Measurements from ENCODE around the gene FXYD5. TPM values are rescaled to one million over a fixed set of nuclear protein-coding genes. Genes with fewer than 3 reads are reported as not detected.
A peak's percentile ranks its signal among the peaks of the same experiment; 100 is the strongest.

The FXYD5 gene
- total and polyA plus RNA-seq, 9 of the 15 experiments (the other 6 are each of a cell fraction or from before 2014, with no cell fraction given), result 104 to 537 (median 174) TPM

DNA sequence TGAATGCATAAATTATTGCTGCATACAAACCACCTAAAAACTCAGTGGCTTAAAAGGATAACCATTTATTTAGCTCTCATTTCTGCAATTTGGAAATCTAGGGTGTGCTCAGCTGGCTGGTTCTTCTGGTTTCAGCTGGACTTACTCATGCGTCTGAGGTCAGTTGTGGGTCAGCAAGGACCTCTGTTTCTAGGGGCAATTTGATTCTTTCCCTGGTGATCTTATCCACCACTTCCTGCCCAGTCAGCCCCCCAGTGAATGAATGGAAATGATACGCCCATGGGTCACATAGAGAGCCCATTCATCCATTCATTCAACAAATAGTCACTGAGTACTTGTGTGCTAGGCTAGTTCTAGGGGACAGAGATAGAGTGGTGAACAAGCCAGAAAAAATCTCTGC, 9.9 kb downstream of the FXYD5 start (continued):
- TF ChIP-seq ZFX (CRISPR knock-in tag; IDR thresholded peaks at IDR 0.05), result no peak
- TF ChIP-seq CBX3 (IDR thresholded peaks at IDR 0.05; ENCODE audit: borderline replicate concordance in 1 of 2, low read length in 2 of 2), result no peak; a peak in 1 of 3 replicates
- peak; percentile 40; the same call in 1 of the 2 replicates for TF ChIP-seq ARID1B (IDR thresholded peaks at IDR 0.05)
- peak; percentile 15; the same call in 1 of the 2 replicates for TF ChIP-seq ZNF24 (IDR thresholded peaks at IDR 0.05)
- TF ChIP-seq, protein P1, sequence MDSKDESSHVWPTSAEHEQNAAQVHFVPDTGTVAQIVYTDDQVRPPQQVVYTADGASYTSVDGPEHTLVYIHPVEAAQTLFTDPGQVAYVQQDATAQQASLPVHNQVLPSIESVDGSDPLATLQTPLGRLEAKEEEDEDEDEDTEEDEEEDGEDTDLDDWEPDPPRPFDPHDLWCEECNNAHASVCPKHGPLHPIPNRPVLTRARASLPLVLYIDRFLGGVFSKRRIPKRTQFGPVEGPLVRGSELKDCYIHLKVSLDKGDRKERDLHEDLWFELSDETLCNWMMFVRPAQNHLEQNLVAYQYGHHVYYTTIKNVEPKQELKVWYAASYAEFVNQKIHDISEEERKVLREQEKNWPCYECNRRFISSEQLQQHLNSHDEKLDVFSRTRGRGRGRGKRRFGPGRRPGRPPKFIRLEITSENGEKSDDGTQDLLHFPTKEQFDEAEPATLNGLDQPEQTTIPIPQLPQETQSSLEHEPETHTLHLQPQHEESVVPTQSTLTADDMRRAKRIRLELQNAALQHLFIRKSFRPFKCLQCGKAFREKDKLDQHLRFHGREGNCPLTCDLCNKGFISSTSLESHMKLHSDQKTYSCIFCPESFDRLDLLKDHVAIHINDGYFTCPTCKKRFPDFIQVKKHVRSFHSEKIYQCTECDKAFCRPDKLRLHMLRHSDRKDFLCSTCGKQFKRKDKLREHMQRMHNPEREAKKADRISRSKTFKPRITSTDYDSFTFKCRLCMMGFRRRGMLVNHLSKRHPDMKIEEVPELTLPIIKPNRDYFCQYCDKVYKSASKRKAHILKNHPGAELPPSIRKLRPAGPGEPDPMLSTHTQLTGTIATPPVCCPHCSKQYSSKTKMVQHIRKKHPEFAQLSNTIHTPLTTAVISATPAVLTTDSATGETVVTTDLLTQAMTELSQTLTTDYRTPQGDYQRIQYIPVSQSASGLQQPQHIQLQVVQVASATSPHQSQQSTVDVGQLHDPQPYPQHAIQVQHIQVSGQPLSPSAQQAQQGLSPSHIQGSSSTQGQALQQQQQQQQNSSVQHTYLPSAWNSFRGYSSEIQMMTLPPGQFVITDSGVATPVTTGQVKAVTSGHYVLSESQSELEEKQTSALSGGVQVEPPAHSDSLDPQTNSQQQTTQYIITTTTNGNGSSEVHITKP (IDR thresholded peaks at IDR 0.05; ENCODE audit: partially characterized antibody), result no peak
- TF ChIP-seq, protein P2, sequence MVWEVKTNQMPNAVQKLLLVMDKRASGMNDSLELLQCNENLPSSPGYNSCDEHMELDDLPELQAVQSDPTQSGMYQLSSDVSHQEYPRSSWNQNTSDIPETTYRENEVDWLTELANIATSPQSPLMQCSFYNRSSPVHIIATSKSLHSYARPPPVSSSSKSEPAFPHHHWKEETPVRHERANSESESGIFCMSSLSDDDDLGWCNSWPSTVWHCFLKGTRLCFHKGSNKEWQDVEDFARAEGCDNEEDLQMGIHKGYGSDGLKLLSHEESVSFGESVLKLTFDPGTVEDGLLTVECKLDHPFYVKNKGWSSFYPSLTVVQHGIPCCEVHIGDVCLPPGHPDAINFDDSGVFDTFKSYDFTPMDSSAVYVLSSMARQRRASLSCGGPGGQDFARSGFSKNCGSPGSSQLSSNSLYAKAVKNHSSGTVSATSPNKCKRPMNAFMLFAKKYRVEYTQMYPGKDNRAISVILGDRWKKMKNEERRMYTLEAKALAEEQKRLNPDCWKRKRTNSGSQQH (CRISPR knock-in tag; IDR thresholded peaks at IDR 0.05), result 0 out of 2 replicates have a peak, but pooled peaks have one; percentile 16
- TF ChIP-seq ARHGAP35 (IDR thresholded peaks at IDR 0.05; ENCODE audit: partially characterized antibody), result no peak
- TF ChIP-seq, protein P3, sequence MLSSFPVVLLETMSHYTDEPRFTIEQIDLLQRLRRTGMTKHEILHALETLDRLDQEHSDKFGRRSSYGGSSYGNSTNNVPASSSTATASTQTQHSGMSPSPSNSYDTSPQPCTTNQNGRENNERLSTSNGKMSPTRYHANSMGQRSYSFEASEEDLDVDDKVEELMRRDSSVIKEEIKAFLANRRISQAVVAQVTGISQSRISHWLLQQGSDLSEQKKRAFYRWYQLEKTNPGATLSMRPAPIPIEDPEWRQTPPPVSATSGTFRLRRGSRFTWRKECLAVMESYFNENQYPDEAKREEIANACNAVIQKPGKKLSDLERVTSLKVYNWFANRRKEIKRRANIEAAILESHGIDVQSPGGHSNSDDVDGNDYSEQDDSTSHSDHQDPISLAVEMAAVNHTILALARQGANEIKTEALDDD (IDR thresholded peaks at IDR 0.05), result 0 out of 2 replicates have a peak, but pooled peaks have one; percentile 50
- no peak for TF ChIP-seq FOXK2 (conservative IDR thresholded peaks at IDR 0.05 in 1 of 2, IDR thresholded peaks at IDR 0.05 in 1 of 2; ENCODE audit: low read depth in 2 of 2)
- TF ChIP-seq, protein P4, sequence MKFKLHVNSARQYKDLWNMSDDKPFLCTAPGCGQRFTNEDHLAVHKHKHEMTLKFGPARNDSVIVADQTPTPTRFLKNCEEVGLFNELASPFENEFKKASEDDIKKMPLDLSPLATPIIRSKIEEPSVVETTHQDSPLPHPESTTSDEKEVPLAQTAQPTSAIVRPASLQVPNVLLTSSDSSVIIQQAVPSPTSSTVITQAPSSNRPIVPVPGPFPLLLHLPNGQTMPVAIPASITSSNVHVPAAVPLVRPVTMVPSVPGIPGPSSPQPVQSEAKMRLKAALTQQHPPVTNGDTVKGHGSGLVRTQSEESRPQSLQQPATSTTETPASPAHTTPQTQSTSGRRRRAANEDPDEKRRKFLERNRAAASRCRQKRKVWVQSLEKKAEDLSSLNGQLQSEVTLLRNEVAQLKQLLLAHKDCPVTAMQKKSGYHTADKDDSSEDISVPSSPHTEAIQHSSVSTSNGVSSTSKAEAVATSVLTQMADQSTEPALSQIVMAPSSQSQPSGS (CRISPR knock-in tag; IDR thresholded peaks at IDR 0.05), result no peak
- no peak for TF ChIP-seq SUPT5H (IDR thresholded peaks at IDR 0.05)
- no peak for TF ChIP-seq ZNF134 (CRISPR knock-in tag; conservative IDR thresholded peaks at IDR 0.05)
- peak; percentile 57 for TF ChIP-seq TAF9B (IDR thresholded peaks at IDR 0.05; ENCODE audit: partially characterized antibody)
- no peak for TF ChIP-seq L3MBTL2 (IDR thresholded peaks at IDR 0.05)
- TF ChIP-seq, protein P5, sequence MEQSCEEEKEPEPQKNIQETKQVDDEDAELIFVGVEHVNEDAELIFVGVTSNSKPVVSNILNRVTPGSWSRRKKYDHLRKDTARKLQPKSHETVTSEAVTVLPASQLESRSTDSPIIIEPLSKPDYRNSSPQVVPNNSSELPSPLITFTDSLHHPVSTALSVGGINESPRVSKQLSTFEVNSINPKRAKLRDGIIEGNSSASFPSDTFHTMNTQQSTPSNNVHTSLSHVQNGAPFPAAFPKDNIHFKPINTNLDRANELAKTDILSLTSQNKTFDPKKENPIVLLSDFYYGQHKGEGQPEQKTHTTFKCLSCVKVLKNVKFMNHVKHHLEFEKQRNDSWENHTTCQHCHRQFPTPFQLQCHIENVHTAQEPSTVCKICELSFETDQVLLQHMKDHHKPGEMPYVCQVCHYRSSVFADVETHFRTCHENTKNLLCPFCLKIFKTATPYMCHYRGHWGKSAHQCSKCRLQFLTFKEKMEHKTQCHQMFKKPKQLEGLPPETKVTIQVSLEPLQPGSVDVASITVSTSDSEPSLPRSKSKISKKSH (CRISPR knock-in tag; IDR thresholded peaks at IDR 0.05), result no peak
- TF ChIP-seq SMAD4 (CRISPR knock-in tag; conservative IDR thresholded peaks at IDR 0.05), result no peak
- no peak for TF ChIP-seq ZNF561 (CRISPR knock-in tag; conservative IDR thresholded peaks at IDR 0.05)
- no peak for TF ChIP-seq PML (IDR thresholded peaks at IDR 0.05; ENCODE audit: low read length)
- no peak for TF ChIP-seq ATF7 (IDR thresholded peaks at IDR 0.05)
- TF ChIP-seq, protein P6, sequence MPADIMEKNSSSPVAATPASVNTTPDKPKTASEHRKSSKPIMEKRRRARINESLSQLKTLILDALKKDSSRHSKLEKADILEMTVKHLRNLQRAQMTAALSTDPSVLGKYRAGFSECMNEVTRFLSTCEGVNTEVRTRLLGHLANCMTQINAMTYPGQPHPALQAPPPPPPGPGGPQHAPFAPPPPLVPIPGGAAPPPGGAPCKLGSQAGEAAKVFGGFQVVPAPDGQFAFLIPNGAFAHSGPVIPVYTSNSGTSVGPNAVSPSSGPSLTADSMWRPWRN (IDR thresholded peaks at IDR 0.05; ENCODE audit: low read depth), result no peak
- TF ChIP-seq NCOR1 (IDR thresholded peaks at IDR 0.05), result 0 out of 2 replicates have a peak, but pooled peaks have one; percentile 3
